Measurements from ENCODE around the gene NPPB.
A peak's percentile ranks its signal among the peaks of the same experiment; 100 is the strongest.

NPPB gene

GRCh38 chr1:11858968-11859871, 475 bp upstream of the NPPB start:
- DNase-seq (ENCODE audit: extremely low read depth, insufficient read length): peak; percentile 73
- Histone ChIP-seq H3K36me3 (ENCODE audit: control insufficient read depth, insufficient read depth, low read length) (no peaks in the 10 kb centered on the region), H3K4me3 (replicated peaks; ENCODE audit: low read depth, low read length) (no peak overlapping the region), H3K27me3 (replicated peaks; ENCODE audit: control insufficient read depth, insufficient read depth, low read length) (peaks cover 3% of the 10 kb centered on the region)
- peak; percentile 27 for TF ChIP-seq CTCF (IDR thresholded peaks at IDR 0.05; ENCODE audit: insufficient read depth, low read length, poor library complexity, severe bottlenecking)

- Histone ChIP-seq H3K36me3 (ENCODE audit: control insufficient read depth, insufficient read depth, low read length) (no peaks in the 10 kb centered on the region), H3K4me3 (replicated peaks; ENCODE audit: low read depth, low read length) (no peak overlapping the region), H3K27me3 (replicated peaks; ENCODE audit: control insufficient read depth, insufficient read depth, low read length) (peaks cover 3% of the 10 kb centered on the region)
- no peak for TF ChIP-seq CTCF (IDR thresholded peaks at IDR 0.05; ENCODE audit: insufficient read depth, low read length, poor library complexity, severe bottlenecking)
- no peak for DNase-seq (ENCODE audit: extremely low read depth, insufficient read length)
These were observed 587 bp downstream of the NPPB start for GRCh38 chr1:11858158-11858557.

- DNase-seq (ENCODE audit: extremely low read depth, insufficient read length): no peak
- H3K4me3 ChIP-seq (replicated peaks; ENCODE audit: low read depth, low read length): no peak overlapping the region
- H3K36me3 ChIP-seq (ENCODE audit: control insufficient read depth, insufficient read depth, low read length): no peaks in the 10 kb centered on the region
- TF ChIP-seq CTCF (IDR thresholded peaks at IDR 0.05; ENCODE audit: insufficient read depth, low read length, poor library complexity, severe bottlenecking): no peak
- H3K27me3 ChIP-seq (replicated peaks; ENCODE audit: control insufficient read depth, insufficient read depth, low read length): peaks cover 3% of the 10 kb centered on the region
These were observed 1.4 kb downstream of the NPPB start for GRCh38 chr1:11857164-11857851.

- peaks cover 3% of the 10 kb centered on the region for H3K27me3 ChIP-seq (replicated peaks; ENCODE audit: control insufficient read depth, insufficient read depth, low read length)
- no peak overlapping the region for H3K4me3 ChIP-seq (replicated peaks; ENCODE audit: low read depth, low read length)
- H3K36me3 ChIP-seq (ENCODE audit: control insufficient read depth, insufficient read depth, low read length): no peaks in the 10 kb centered on the region
- no peak for TF ChIP-seq CTCF (IDR thresholded peaks at IDR 0.05; ENCODE audit: insufficient read depth, low read length, poor library complexity, severe bottlenecking)
- no peak for DNase-seq (ENCODE audit: extremely low read depth, insufficient read length)
These were observed 2.0 kb downstream of the NPPB start for GRCh38 chr1:11856698-11857097.

- Histone ChIP-seq H3K4me3 (replicated peaks; ENCODE audit: low read depth, low read length) (no peak overlapping the region), H3K36me3 (ENCODE audit: control insufficient read depth, insufficient read depth, low read length) (no peaks in the 10 kb centered on the region), H3K27me3 (replicated peaks; ENCODE audit: control insufficient read depth, insufficient read depth, low read length) (peaks cover 3% of the 10 kb centered on the region; the same call in 1 of the 2 replicates)
- no peak for DNase-seq (ENCODE audit: extremely low read depth, insufficient read length)
- TF ChIP-seq CTCF (IDR thresholded peaks at IDR 0.05; ENCODE audit: insufficient read depth, low read length, poor library complexity, severe bottlenecking): no peak
These were observed 3.3 kb downstream of the NPPB start for GRCh38 chr1:11855430-11855829.
